Stimulated activated CD4-positive, alpha-beta T cell treated with anti-CD3 and anti-CD28 coated beads, TNF-alpha, amount 100 ng/mL, for 48 hours (primary cell): ENCODE results near the gene LIMS2.

ENCODE experiments used
- DNase-seq, 3 donors: peaks; one replicate each; pipeline ENCODE4 v3.0.0-alpha.2; 2020; ENCODE audit warnings: low read depth in 3 of 3

Gene LIMS2

DNA sequence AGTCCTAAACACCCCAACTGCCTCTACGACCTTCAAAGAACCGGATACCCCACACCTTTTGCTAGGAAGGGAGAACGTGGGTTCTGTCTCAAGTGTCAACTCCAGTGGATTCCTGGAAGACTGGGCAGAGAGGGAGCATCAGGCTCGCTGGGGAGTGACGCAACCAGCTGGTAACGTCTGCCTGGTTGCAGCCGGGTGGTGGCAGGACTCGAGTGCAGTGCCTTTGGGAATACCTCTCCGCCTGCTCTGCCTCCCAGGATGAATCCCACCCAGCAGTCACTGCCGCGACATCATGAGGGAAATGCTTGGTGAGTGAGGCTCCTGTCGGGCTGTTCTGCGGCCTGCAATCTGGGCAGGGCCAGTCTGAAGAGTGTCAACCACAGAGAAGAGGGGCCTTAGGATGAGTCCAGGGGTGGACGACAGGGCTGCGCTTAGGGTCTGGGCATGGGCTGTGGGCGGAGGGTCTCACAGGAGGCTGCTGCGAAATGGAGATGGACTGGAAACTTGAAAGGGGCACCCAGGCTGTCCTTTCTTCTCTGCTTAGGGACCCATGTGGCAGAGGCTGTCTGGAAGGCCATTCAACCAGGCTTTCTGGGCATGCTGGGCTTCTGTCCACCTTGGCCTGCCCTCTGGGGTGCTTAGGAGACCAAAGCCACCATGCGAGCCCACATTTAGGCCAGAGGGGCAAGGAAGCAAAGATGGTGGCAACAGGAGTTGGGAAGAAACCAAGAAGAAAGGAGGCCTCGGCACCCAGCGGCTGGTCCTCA, 16.5 kb downstream of the LIMS2 start:
- no peak for DNase-seq

- DNase-seq = no peak
Observed at GRCh38 chr2:127658146-127658545, 17.2 kb downstream of the LIMS2 start.

GRCh38 chr2:127657232-127657595, 18.1 kb downstream of the LIMS2 start:
- DNase-seq = no peak

- no peak for DNase-seq
Observed at GRCh38 chr2:127656569-127657231, 18.6 kb downstream of the LIMS2 start.

GRCh38 chr2:127655209-127656073, 19.9 kb downstream of the LIMS2 start:
- no peak for DNase-seq

DNA sequence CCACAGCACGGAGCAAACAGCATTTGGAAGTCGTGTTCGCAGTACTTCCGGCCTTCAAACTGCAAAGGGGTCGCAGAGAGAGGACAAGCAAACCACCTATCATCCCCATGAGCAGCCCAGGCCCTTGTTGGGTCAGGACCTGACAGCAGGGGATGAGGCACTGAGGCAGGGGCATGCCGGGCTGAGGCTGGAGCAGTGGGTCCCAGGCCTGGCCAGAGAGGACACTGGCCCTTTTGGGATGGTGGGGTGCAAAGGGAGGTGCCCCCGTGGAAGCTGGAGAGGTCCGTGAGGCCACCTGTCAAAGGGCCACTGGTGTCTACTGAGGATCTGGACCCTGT, 20.5 kb downstream of the LIMS2 start:
- DNase-seq = no peak

DNA sequence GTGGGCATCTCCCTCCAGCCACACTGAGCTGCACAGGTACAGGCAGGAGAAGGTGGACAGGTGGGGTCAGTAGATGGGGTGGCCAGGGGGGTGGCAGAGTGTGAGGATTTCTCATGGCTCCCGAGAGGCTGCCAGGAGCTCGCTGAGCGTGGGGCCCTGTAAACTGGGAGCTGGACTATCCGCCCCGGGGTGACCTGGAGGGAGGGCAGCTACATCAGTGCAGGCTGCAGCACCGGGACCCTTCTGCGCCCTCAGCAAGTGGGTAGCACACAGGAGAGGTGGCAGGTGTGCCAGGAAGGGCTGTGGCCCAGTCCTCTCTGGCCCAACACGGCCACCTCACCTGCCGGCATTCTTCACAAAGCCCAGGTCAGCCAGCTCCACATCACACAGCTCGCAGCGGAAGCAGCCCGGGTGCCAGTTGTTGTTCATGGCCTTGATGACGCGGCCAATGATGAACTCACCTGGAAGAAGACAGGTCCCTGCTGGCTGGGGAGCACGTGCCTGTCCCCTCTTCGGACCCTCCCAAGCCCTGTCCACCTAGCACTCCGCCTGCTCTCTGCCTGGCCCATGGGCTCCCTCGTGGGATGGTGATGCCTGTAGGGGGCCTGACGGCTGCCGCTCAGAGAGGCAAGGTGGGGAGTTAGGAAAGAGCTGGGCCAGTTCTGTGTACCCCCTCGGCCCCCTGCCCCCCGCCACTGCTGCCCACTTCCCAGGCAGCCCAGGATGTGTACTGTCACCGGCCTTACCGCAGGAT, 21.1 kb downstream of the LIMS2 start:
- DNase-seq = no peak

- no peak for DNase-seq
Observed at GRCh38 chr2:127653421-127654083, 21.8 kb downstream of the LIMS2 start.

GRCh38 chr2:127652786-127653357, 22.5 kb downstream of the LIMS2 start:
- no peak for DNase-seq

GRCh38 chr2:127651971-127652550, 23.3 kb downstream of the LIMS2 start:
- DNase-seq = no peak

GRCh38 chr2:127651381-127651809, 23.9 kb downstream of the LIMS2 start:
- DNase-seq = no peak

GRCh38 chr2:127650785-127651380, 24.4 kb downstream of the LIMS2 start:
- DNase-seq = no peak

DNA sequence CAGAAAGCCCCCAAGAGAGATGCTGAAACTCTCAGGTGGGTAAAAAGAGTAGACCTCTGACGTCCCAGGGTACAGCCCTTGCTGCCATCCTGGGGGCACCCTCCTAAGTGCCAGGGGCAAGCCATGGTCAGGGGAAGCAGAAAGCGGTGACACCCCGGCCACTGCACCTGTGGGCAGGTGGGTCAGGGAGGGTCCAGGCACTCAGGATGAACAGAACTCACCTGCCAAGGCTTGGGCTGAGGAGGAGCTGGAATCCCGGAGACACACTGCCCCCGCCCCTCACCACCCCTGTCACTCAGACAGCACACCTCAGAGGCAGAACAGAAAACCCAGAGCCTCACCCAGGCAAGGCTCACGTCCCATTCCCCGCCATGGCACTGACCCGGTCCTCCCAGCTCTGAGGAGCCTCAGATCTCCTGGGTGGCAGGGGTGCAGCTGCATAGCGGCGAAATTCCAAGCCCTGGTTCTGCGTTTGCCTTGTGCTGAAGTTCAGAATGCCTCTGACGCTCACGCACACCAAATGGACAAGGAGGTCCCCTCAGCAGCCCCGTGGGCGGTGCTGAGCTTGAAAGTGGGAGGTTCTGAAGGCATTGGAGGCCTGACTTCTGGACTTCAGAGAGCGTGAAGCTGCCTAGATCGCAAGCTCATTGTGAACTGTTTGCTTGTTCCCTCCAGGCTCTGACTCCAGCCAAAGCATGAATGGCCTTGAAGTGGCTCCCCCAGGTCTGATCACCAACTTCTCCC, 25.1 kb downstream of the LIMS2 start:
- DNase-seq = no peak

- DNase-seq = peak; percentile 60 to 94 (median 87)
Observed at GRCh38 chr2:127649684-127650040, 25.7 kb downstream of the LIMS2 start.

- no peak for DNase-seq
Observed at GRCh38 chr2:127649100-127649611, 26.2 kb downstream of the LIMS2 start.

GRCh38 chr2:127648321-127648720, 27.0 kb downstream of the LIMS2 start:
- no peak for DNase-seq

GRCh38 chr2:127647242-127648190, 27.8 kb downstream of the LIMS2 start:
- DNase-seq = no peak
